GM19395 (cell line): Measurements from ENCODE around the gene LRRK2.
A peak's percentile ranks its signal among the peaks of the same experiment; 100 is the strongest.
"Not testable (repeated sequence)": the region's sequence is repeated elsewhere in the genome, so short reads cannot be mapped to it uniquely, and the experiment has no call there.

Experiments used
- ATAC-seq: cut with Tn5 transposase; IDR thresholded peaks from one replicate; pipeline ENCODE4 v1.9.1; 2021; ENCODE audit warnings: mild to moderate bottlenecking, moderate library complexity; ENCODE audit not compliant: unreplicated experiment

LRRK2 gene

DNA sequence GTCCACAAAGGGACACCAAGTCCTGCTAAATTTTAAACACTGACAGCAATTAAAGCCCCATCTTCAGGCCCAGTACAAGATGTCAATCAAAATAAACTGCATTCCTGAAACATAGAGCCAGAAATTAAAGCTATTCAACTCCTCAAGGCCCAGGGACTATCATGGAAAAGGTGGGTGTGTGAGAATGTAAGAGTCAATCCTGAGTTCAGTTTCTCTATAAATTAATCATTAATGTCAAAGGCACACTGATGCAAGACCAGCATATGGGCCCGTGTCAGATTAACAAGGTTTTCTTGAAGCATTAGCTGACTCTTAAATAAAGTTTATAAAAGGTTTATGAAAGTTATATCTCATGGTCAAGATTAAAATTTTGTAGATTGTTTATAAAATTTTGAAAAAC, 13.6 kb upstream of the LRRK2 start:
- ATAC-seq, result not testable (repeated sequence)

DNA sequence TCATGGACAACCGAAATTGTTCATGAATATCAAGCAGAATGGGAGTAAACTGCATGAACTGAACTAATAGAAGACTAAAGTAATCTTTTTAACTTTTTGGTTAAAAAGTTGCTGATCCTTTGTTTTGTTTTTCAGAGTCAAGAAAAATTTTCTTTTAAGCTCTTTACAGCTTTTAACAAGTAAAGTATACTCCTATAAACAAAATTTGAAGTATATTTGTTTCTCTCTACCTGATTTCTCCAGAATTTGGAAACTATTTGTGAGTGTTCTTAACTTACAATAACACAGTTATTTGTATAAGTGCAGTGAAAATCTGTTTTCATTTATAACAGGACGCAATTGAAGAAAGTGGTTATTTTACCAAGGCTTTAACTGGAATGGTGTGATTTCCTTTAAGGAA, 12.2 kb upstream of the LRRK2 start:
- no peak for ATAC-seq

DNA sequence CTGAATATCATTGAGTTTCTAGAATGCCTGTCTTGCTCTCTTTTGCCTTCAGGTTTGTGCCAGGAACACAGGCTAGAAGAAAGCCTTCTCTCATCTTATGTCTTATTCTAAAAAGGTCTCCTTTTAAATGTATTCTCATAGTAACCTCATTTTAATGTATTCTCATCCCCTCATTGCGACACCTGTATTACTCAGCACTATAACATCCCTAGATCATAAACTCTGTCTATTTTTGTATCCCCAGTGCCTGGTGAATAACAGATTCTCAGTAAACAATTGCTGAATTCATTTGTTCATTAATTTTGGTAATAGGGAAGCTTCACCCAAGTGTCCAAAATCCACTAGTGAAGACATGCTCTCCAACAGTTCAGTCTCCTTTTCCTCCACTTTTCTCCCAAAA, 8.8 kb upstream of the LRRK2 start:
- ATAC-seq, result no peak

DNA sequence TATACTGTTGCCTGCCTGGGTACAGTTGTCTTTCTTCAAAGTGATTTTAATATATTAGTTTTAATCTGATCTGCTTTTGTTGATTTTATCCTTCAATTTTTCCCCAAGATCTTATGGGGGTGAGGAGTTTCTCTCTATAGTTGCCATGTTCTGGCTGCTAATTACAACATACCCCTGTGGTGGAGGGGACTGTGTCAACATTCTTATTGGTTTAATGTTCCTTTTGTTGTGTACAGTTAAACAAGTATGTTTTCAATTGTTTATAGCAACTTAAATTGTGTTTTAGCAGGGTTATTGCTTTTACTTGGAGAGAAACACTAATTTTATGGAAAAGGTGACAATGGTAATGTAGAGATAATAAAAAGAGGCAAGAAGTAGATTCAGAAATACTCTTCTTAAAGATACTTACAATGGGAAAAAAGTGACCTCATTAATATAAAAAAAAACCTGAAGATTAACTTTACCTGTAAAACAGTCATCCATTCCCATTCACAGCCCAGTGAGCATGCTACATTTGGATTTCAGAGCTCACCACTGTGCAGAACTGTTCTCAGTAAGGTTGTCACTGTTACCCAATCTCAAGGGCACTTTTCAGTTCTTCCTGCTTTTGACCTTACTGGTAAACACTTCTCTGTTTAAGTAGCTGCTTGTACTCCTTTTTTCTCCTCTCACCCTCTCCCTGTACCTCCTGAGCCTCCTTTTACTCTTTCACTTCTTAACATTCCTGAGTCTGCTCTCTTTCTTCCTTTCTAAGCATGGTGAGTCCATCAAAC, 8.1 kb upstream of the LRRK2 start:
- ATAC-seq, result no peak

DNA sequence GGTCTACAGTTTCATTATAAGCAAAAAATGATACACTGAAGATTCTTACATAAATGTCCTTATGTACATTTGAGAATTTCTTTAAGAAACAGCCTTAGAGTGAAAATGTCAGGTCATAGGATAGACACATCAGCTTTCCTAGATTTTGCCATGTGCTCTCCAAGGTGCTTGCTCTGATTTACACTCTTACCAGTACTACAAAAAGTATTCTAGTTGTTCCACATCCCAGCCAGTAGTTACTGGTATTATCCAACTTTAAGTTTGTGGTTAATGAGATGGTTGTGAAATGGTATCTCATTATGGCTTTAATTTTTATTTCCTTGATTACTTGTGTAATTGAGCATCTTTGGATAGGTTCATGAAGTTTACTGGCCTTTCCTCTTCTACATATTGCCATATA, 5.0 kb upstream of the LRRK2 start:
- ATAC-seq, result no peak

DNA sequence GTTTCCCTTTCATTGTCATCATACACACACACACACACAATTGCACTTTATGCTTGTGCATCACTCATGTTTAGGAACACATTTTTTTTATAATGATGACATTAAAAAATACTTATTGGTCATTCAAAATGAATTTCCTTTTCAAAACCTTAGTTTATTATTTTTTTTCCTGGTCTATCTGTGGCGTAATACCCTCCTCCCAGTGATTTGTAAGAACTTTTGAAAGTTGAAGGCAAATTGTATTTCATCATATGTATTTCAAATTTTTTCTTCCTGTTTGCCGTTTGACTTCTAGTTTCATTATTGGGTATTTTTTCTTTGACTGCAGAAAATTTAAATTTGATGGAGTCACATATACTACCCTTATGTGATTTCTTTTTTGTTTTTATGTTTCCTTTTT, 2.5 kb upstream of the LRRK2 start:
- ATAC-seq, result no peak

DNA sequence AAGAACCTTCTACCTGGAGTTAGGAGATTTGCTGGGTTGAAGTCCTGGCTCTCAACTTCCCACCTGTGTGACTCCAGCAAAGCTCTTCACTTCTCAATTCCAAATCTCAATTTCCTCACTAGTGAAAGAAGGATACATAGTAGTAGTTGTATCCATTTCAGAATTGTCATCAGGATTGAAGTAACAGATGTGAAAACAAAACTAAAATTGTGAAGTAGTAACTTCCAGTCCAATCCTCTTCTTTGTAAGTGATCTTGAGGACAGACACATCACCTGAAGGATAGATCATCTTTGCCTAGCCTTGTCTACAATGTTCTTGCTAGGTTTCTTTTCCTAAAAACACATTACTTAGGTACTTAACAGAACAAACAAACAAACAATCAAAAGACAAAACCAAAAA, 1.2 kb upstream of the LRRK2 start:
- ATAC-seq, result no peak

DNA sequence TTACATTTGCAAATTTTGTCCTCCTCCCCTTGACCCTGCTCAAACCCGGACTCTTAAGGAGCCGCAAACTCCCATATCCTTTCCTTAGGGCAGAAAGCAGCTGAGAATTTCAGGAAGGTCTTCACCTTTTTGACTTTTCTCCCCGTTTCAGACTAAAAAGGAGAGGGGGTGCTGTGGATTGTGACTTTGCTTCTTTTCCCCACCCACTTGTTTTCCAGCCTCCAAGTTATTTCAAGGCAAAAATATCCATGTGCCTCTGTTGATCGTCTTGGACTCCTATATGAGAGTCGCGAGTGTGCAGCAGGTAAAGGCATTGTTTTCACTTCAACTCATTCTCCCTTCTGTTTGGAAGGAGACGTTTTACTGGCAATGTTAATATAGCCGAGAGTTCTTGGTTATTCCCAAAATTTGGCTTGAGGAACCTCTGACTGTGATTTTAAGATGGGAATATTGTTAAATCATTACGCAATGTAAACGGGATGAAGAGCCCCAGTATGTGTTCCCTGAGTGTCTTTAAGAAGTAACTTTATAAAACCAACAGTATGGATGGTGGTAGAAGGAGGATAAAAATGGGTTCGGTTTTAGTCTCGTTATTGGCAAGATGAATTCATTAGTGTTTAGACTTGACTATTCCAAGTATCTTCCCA, 663 bp downstream of the LRRK2 start:
- no peak for ATAC-seq

DNA sequence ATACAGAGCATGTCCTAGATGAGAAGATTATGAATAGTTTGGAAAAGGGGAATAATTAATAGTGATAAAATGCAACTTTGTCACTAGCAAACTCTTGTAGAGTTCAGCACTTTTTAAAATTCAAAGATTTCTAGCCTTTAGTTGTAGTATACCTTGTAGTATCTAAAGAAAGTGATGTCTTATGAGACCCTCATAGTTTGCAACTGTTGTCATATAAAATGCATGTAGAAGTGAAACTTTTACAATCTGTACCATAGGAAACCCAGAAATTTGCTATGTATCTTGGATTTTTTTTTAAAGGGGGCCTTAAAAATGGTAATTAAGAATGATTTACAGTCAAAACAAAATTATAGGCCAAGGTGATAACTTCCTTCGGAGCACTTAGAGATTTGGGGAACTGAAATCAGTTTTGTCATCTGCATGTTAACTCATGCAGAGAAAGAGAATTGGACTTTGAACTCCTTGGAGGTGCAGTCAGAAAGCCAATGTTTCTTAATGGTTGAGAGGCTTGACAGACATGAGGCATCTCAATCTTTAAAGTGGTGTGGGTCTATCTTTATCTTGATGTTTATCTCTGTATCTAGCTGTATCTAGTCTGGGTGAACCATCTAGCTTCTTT, 1.3 kb downstream of the LRRK2 start:
- peak; percentile 69 for ATAC-seq

DNA sequence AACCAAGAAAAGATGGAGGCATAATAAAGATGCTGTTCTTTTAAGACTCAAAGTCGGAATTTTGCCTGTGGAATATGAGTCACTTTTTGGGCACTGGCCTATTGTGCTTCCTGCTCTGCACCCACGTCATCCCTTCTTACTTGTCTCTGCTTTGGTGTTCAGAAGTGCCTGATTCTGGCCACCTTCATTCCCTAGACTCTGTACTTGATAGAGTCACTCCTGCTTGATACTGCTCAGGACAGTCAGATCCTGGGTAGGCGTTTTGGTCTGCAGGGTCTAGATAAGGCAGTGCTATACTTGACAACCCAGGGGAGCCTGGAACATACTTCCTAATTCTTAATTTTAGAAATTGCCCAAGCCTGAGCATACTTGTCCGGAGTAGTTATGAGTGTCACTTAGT, 1.9 kb downstream of the LRRK2 start:
- ATAC-seq, result no peak

DNA sequence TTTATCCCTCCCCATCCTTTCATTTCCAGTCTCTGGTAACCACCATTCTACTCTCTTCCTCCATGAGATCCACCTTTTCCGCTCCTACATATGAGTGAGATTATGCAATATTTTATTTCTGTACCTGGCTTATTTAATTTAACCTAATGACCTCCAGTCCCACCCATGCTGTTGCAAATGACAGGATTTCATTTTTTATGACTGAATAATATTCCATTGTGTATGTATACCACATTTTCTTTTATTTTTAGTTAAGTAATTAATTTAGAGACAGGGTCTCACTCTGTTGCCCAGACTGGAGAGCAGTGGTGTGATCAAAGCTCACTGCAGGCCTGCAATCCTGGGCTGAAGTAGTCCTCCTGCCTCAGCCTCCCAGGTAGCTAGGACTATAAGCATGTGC, 2.6 kb downstream of the LRRK2 start:
- ATAC-seq, result no peak

DNA sequence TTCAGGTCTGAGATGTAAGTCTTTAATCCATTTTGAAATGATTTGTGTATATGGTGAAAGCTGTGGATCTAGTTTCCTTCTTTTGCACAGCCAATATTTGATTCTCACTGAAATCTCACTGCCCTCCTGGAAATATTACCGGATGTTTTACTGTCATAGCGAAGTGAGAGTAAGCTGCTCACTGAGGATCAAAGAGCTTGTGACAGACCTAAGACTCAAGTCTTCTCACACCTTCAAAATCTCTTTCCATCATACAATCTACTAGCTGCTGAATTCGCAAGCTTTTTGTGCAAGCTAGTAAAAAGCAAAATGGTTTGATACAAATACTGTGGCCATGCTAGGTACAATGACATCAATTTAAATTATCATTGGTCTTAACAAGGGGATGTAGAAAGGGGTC, 3.9 kb downstream of the LRRK2 start:
- ATAC-seq, result no peak

DNA sequence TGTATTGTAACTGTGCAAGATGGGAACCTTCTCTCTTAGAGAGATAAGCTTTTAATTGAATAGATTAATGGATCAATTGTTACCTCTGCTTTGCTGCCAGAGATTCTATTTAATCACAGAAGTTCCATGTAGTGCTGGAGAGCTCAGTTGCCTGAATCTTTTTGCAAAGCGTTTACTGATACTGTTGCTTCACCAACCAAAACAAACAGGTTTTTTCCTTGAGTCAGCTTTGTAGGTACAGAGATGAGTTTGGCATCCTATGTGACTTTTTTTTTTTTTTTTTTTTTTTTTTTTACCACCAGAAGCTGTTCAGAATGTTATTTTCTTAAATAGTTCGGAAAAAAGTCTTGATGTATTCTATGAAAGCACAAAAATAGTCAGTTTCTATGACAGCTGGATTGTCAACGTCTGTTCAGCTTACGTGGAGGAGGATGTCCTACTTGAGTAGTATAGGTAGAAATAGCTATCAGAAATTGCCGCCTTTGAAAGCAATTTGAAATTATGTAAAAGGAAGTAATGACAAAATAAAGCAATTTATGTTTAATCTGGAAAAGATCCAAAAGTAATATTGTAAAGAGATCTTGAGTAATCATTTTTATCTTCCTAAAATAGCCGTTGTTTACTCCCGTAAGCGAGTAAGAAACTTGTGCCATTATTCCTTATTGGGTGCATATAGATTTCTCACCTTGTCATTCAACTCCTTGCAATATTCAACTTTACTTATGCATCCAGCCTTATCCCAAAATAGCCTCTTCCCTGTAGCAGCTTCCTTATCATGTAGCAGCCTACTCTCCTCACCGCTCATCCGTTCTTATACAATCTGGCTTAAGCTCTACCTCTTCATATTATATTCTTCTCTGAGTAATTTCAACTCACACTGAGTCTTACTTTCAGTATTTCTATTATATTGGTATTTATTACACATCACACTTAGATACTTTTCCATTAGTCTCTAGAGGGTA, 5.2 kb downstream of the LRRK2 start:
- ATAC-seq, result no peak

DNA sequence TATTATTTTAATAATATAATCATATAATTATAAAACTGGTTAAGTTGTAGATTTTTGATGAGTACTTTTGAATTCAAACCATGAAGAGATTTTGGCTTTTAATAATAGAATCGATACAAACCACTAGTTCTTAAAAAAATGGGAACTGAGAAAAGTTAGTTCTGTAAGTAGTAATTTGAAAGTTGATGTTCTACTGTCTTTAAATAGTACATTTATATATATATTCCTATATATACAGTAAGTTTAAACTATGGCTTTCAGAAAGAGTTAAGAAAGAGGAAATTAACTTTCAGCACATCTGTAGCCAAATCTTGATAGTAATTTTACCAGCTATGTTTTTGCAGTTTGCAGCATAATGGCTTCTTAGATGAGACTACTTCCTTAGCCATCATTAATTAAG, 7.8 kb downstream of the LRRK2 start:
- peak; percentile 49 for ATAC-seq

DNA sequence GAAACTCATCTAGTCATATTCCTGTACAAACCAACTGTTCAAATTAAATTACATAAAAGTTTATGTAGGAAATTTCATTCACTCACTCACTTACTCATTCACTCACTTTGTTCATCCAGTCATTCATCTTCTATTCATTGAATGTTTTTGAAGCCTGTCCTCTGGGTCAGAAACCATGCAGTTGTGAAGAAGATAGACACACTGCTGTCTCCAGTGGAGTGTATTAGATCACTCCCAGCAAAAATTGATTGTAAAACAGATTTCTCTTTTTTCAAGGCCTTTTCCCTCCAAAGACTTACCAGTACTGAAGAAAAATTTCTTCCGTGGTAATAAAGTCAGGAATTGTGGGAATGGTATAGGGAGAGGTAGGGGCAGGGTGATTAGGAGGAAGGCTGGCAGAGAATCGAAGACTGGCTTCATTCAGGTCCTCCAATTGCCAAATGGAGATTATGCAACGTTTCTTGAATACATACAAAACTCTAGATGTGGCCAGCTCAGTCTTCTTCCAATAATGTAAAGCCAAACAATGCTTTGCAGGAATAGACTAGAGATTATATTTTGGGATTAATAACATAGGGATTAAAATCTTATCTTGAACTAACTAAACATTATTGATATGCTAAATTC, 9.1 kb downstream of the LRRK2 start:
- no peak for ATAC-seq

DNA sequence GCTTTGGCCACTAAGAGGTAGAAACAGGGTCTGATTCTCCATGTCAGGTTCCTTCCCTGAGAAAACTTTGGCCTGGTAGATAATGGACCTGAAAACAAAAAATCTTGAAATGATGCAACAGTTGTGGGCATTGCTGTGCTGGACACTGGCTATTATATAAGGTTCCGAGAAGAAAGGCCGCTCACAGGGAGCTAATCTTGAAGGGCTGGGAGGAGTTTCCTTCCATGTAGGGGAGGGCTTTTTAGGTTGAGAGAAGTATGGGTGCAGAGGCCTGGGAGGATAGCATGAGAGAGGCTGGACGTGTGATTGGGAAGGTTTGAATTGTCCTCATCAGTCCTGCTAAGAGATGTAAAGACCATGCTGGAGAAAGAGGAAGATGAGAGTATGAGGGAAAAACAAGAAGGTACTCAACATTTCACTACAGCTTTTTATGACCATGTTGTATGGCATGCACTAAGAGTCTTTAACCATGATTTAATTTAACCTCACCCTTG, 11.6 kb downstream of the LRRK2 start:
- no peak for ATAC-seq

DNA sequence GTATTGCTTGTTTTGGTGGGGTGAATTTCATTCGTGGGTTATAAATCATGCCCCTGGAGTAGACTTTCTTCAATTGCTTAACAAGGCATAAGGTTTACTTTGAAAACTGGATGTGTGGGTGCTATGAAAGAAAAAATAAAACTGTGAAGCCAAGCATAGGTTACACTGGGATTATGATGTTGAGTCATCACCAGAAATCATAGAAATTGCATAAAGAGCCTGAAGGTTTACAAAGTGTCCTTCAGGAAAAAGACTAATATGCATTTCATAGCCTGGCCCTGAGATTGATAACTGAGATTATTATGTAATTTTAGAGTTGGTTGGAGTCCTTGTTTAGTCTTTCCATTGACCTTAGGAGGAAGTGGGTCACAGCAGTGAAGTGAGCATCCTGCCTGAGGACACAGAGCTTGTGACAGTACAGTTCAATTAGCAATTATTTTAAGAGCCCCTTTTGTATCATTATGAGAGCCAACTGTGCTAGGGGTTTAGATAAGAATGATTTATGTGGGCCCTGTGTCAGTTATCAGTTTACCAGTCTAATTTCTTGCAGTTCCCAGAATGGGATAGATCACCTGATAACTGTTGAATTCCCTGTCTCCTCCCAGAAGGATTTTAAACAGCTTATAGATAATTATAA, 13.6 kb downstream of the LRRK2 start:
- no peak for ATAC-seq

DNA sequence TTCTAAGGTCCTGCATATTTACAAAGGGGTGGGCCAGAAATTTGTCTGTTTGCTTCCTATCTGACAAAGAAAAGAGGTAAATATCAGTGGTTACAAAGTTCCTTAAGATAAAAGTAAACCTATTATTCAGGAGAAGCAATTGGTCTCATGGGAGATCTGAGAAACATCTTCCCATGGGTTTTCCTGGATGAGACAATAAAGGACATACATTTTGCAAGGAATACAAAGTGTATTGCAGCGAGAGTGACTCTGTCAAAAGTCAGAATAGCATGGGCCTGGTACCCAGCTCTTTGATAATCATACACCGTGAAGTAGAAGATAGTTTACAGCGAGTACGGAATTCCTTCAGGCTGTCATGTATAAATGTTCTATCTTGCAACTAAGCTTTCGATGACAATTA, 14.2 kb downstream of the LRRK2 start:
- ATAC-seq, result no peak

DNA sequence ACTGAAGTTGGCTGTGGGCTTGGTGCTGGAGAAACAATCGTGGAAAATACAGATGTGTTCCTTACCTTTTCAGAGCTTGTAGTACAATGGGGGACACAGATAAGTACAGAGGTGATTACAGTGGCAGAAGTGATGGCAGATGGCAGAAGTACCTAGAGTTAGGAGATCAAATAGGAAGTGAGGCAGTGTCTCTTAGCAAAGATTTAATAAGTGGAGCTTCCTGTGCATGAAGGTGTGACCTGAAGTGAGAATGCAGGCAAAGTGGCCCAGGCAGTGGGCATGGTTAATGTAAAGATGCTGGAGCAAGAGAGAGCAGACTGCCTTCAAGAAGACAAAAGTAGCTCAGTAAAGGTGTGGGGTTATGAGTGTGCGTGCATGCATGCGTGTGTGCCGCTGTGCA, 16.0 kb downstream of the LRRK2 start:
- ATAC-seq, result no peak

DNA sequence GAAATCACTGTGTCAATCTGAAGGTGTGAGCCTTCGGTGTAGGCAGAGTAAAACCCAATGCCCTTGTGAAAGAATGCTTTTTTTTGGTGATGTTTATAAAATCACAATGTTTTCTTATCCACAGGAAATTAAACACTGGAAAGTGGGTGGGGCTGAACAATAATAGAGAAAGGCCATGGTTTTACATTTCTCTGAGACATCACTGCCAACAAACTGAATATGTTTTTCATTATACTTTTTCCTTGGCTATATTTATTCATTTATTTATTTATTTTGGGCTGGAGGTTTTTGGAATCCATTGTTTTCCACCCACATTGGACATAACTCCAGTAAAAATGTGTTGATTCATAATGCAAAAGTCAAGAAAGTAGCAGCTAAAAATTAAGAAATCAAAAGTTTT, 16.9 kb downstream of the LRRK2 start:
- no peak for ATAC-seq
